HepG2 (cell line): ENCODE data around the gene MSMP. TPM values are rescaled to one million over a fixed set of nuclear protein-coding genes. Genes with fewer than 3 reads are reported as not detected.
A peak's percentile ranks its signal among the peaks of the same experiment; 100 is the strongest.

Source experiments
- KLF11 ChIP-seq: IDR thresholded peaks from 2 replicates; pipeline ENCODE4 v1.6.1; 2016; ENCODE audit warnings: missing compliant biosample characterization
- NR2F2 ChIP-seq: IDR thresholded peaks from 2 replicates; pipeline ENCODE4 v1.6.1; 2012; ENCODE audit warnings: low read depth, inconsistent platforms, borderline replicate concordance
- NR3C1 ChIP-seq: sonication (generic); formaldehyde crosslinking; IDR thresholded peaks from 2 replicates; pipeline ENCODE4 v1.4.0; 2020; ENCODE audit warnings: missing genetic modification reagents
- PTBP1 ChIP-seq: fragments of 200-400 bp; formaldehyde crosslinking; IDR thresholded peaks from 2 replicates; pipeline ENCODE4 v1.6.1; 2018; ENCODE audit warnings: low read length, low read depth; ENCODE audit not compliant: poor library complexity, severe bottlenecking
- SP5 ChIP-seq: IDR thresholded peaks from 2 replicates; pipeline ENCODE4 v1.6.1; 2016; ENCODE audit warnings: low read depth, borderline replicate concordance
- ZNF382 ChIP-seq: sonication (generic); formaldehyde crosslinking; IDR thresholded peaks from 2 replicates; pipeline ENCODE4 v1.5.0; 2020; ENCODE audit warnings: missing genetic modification reagents, mild to moderate bottlenecking, borderline replicate concordance
- ZNF468 ChIP-seq: sonication (generic); formaldehyde crosslinking; IDR thresholded peaks from 2 replicates; pipeline ENCODE4 v1.8.0; 2022; ENCODE audit warnings: mild to moderate bottlenecking, moderate library complexity, missing genetic modification reagents
- ZNF567 ChIP-seq: sonication (generic); formaldehyde crosslinking; IDR thresholded peaks from 2 replicates; pipeline ENCODE4 v1.8.1; 2023; ENCODE audit warnings: mild to moderate bottlenecking, missing genetic modification reagents, borderline replicate concordance
- ZNF749 ChIP-seq: sonication (generic); formaldehyde crosslinking; IDR thresholded peaks from 2 replicates; pipeline ENCODE4 v1.8.0; 2022; ENCODE audit warnings: mild to moderate bottlenecking, missing genetic modification reagents, moderate library complexity, borderline replicate concordance
- ZSCAN29 ChIP-seq: sonication (generic); formaldehyde crosslinking; conservative IDR thresholded peaks from 2 replicates; pipeline ENCODE4 v1.4.0; 2020; ENCODE audit warnings: mild to moderate bottlenecking, missing genetic modification reagents
- polyA plus RNA-seq, 8 experiments: library from polyadenylated mRNA; depleted of rRNA in 3 of 8; stranded (reverse) in 7 of 8; unstranded in 1 of 8; fragments of >200 nt; fragmentation: Illumina TruSeq in 4 of 8; extraction: Trizol in 4 of 8; gene quantifications; 2 replicates each; pipeline versions ENCODE4 v1.2.1 to v1.2.3, GENCODE V29; 2011 to 2016; ENCODE audit warnings: low read depth in 4 of 8, missing spikeins in 1 of 8, mixed read lengths in 1 of 8; ENCODE audit not compliant: insufficient read depth in 1 of 8
- total RNA-seq, 5 experiments: library from RNA; depleted of rRNA; stranded (reverse); fragments of >200 nt; fragmentation: Illumina TruSeq; extraction: Trizol; gene quantifications; 2 replicates each; pipeline ENCODE4 v1.2.3, GENCODE V29; 2016; ENCODE audit warnings: low read depth in 1 of 5
- TF ChIP-seq, protein P1 (sequence below): sonication (generic); formaldehyde crosslinking; IDR thresholded peaks from 2 replicates; pipeline ENCODE4 v1.4.0; 2020; ENCODE audit warnings: missing genetic modification reagents
- TF ChIP-seq, protein P2 (sequence below): sonication (generic); formaldehyde crosslinking; IDR thresholded peaks from 2 replicates; pipeline ENCODE4 v1.8.1; 2023; ENCODE audit warnings: missing genetic modification reagents, inconsistent platforms, borderline replicate concordance
- TF ChIP-seq, protein P3 (sequence below): sonication (generic); formaldehyde crosslinking; IDR thresholded peaks from 2 replicates; pipeline ENCODE4 v1.5.1; 2020; ENCODE audit warnings: mild to moderate bottlenecking, missing genetic modification reagents, moderate library complexity
- TF ChIP-seq, protein P4 (sequence below): sonication (generic); formaldehyde crosslinking; IDR thresholded peaks from 2 replicates; pipeline ENCODE4 v1.5.1; 2020; ENCODE audit warnings: missing genetic modification reagents, mild to moderate bottlenecking, borderline replicate concordance

MSMP gene
- total and polyA plus RNA-seq, 2 of the 13 experiments (the other 11 are each of a cell fraction or from before 2014, with no cell fraction given) = 0.24 to 0.46 TPM

GRCh38 chr9:35756275-35757225 lies 2.5 kb upstream of the MSMP start (continued):
- TF ChIP-seq, protein P1, sequence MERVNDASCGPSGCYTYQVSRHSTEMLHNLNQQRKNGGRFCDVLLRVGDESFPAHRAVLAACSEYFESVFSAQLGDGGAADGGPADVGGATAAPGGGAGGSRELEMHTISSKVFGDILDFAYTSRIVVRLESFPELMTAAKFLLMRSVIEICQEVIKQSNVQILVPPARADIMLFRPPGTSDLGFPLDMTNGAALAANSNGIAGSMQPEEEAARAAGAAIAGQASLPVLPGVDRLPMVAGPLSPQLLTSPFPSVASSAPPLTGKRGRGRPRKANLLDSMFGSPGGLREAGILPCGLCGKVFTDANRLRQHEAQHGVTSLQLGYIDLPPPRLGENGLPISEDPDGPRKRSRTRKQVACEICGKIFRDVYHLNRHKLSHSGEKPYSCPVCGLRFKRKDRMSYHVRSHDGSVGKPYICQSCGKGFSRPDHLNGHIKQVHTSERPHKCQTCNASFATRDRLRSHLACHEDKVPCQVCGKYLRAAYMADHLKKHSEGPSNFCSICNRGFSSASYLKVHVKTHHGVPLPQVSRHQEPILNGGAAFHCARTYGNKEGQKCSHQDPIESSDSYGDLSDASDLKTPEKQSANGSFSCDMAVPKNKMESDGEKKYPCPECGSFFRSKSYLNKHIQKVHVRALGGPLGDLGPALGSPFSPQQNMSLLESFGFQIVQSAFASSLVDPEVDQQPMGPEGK (CRISPR knock-in tag) = peak; percentile 93
- TF ChIP-seq KLF11 (CRISPR knock-in tag) (peak; percentile 51; the same call in 1 of the 2 replicates), NR3C1 (CRISPR knock-in tag) (no peak), PTBP1 (no peak), ZSCAN29 (peak; percentile 14; the same call in 1 of the 2 replicates), ZNF567 (CRISPR knock-in tag) (no peak), SP5 (no peak), ZNF749 (CRISPR knock-in tag) (0 out of 2 replicates have a peak, but pooled peaks have one; percentile 32), ZNF468 (no peak), ZNF382 (CRISPR knock-in tag) (no peak), NR2F2 (no peak)
- TF ChIP-seq, protein P2, sequence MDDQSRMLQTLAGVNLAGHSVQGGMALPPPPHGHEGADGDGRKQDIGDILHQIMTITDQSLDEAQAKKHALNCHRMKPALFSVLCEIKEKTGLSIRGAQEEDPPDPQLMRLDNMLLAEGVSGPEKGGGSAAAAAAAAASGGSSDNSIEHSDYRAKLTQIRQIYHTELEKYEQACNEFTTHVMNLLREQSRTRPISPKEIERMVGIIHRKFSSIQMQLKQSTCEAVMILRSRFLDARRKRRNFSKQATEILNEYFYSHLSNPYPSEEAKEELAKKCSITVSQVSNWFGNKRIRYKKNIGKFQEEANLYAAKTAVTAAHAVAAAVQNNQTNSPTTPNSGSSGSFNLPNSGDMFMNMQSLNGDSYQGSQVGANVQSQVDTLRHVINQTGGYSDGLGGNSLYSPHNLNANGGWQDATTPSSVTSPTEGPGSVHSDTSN (CRISPR knock-in tag) = 0 out of 2 replicates have a peak, but pooled peaks have one; percentile 75
- TF ChIP-seq, protein P3, sequence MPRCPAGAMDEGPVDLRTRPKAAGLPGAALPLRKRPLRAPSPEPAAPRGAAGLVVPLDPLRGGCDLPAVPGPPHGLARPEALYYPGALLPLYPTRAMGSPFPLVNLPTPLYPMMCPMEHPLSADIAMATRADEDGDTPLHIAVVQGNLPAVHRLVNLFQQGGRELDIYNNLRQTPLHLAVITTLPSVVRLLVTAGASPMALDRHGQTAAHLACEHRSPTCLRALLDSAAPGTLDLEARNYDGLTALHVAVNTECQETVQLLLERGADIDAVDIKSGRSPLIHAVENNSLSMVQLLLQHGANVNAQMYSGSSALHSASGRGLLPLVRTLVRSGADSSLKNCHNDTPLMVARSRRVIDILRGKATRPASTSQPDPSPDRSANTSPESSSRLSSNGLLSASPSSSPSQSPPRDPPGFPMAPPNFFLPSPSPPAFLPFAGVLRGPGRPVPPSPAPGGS (CRISPR knock-in tag) = no peak
- TF ChIP-seq, protein P4, sequence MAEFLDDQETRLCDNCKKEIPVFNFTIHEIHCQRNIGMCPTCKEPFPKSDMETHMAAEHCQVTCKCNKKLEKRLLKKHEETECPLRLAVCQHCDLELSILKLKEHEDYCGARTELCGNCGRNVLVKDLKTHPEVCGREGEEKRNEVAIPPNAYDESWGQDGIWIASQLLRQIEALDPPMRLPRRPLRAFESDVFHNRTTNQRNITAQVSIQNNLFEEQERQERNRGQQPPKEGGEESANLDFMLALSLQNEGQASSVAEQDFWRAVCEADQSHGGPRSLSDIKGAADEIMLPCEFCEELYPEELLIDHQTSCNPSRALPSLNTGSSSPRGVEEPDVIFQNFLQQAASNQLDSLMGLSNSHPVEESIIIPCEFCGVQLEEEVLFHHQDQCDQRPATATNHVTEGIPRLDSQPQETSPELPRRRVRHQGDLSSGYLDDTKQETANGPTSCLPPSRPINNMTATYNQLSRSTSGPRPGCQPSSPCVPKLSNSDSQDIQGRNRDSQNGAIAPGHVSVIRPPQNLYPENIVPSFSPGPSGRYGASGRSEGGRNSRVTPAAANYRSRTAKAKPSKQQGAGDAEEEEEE (CRISPR knock-in tag) = no peak
